Measurements from ENCODE around the gene ARID1B.
"Not testable (repeated sequence)": the region's sequence is repeated elsewhere in the genome, so short reads cannot be mapped to it uniquely, and the experiment has no call there.

ARID1B gene

GRCh38 chr6:157133856-157134255 lies 356.7 kb downstream of the ARID1B start:
- no peak for DNase-seq (ENCODE audit: low spot score)

GRCh38 chr6:157134402-157135047 lies 357.3 kb downstream of the ARID1B start:
- DNase-seq (ENCODE audit: low spot score), result no peak

- DNase-seq (ENCODE audit: low spot score), result no peak
These were observed 358.5 kb downstream of the ARID1B start for GRCh38 chr6:157135691-157136090.

GRCh38 chr6:157137501-157137900 lies 360.3 kb downstream of the ARID1B start:
- no peak for DNase-seq (ENCODE audit: low spot score)

GRCh38 chr6:157139054-157139708 lies 362.0 kb downstream of the ARID1B start:
- no peak for DNase-seq (ENCODE audit: low spot score)

- no peak for DNase-seq (ENCODE audit: low spot score)
These were observed 366.2 kb downstream of the ARID1B start for GRCh38 chr6:157143171-157143889.

GRCh38 chr6:157143890-157144798 lies 367.0 kb downstream of the ARID1B start:
- DNase-seq (ENCODE audit: low spot score), result no peak

GRCh38 chr6:157144859-157145568 lies 367.8 kb downstream of the ARID1B start:
- DNase-seq (ENCODE audit: low spot score), result no peak

- no peak for DNase-seq (ENCODE audit: low spot score)
These were observed 368.6 kb downstream of the ARID1B start for GRCh38 chr6:157145656-157146285.

GRCh38 chr6:157147054-157148026 lies 370.2 kb downstream of the ARID1B start:
- not testable (repeated sequence) for DNase-seq (ENCODE audit: low spot score)

GRCh38 chr6:157148391-157149323 lies 371.5 kb downstream of the ARID1B start:
- no peak for DNase-seq (ENCODE audit: low spot score)

- DNase-seq (ENCODE audit: low spot score), result no peak
These were observed 372.9 kb downstream of the ARID1B start for GRCh38 chr6:157150076-157150475.

- DNase-seq (ENCODE audit: low spot score), result no peak
These were observed 373.9 kb downstream of the ARID1B start for GRCh38 chr6:157151029-157151428.

- DNase-seq (ENCODE audit: low spot score), result no peak
These were observed 374.8 kb downstream of the ARID1B start for GRCh38 chr6:157151989-157152388.

- no peak for DNase-seq (ENCODE audit: low spot score)
These were observed 375.4 kb downstream of the ARID1B start for GRCh38 chr6:157152556-157152955.

GRCh38 chr6:157155804-157156203 lies 378.6 kb downstream of the ARID1B start:
- no peak for DNase-seq (ENCODE audit: low spot score)

- DNase-seq (ENCODE audit: low spot score), result no peak
These were observed 380.1 kb downstream of the ARID1B start for GRCh38 chr6:157157258-157157657.

GRCh38 chr6:157158456-157158855 lies 381.3 kb downstream of the ARID1B start:
- DNase-seq (ENCODE audit: low spot score), result no peak

GRCh38 chr6:157158897-157159296 lies 381.7 kb downstream of the ARID1B start:
- DNase-seq (ENCODE audit: low spot score), result no peak
